ENCODE measurements around the gene DBNDD1. TPM values are rescaled to one million over a fixed set of nuclear protein-coding genes. Genes with fewer than 3 reads are reported as not detected.
"Not testable (repeated sequence)": the region's sequence is repeated elsewhere in the genome, so short reads cannot be mapped to it uniquely, and the experiment has no call there.

The DBNDD1 gene
- under 1 TPM; 0.11 to 0.17 TPM for total RNA-seq

- POLR2A ChIA-PET, result no interaction called here
- CTCF ChIA-PET, result interaction anchor here (1.3 kb wide), 1 partner anchor 8 kb away, joined by 3 read pairs; no protein-coding TSS in a partner anchor
Measured at GRCh38 chr16:90018652-90019542, at the start of gene DBNDD1. TSS of gene DBNDD1 (minus strand) at chr16:90019456. CDS start at chr16:90019341, 115 bp downstream.

GRCh38 chr16:90061437-90061836 is 42.2 kb upstream of the DBNDD1 start:
- CTCF ChIA-PET, result no interaction called here
- POLR2A ChIA-PET, result no interaction called here

- POLR2A ChIA-PET, result no interaction called here
Measured at GRCh38 chr16:90057738-90058173, 38.5 kb upstream of the DBNDD1 start.

GRCh38 chr16:90056521-90056920 is 37.3 kb upstream of the DBNDD1 start:
- CTCF ChIA-PET, POLR2A ChIA-PET: not testable (repeated sequence)

More at GRCh38 chr16:90057738-90058173, 38.5 kb upstream of the DBNDD1 start:
- CTCF ChIA-PET, result no interaction called here

- CTCF ChIA-PET, result interaction anchor here (1.4 kb wide), 1 partner anchor 26 kb away, joined by 7 read pairs; no protein-coding TSS in a partner anchor
- POLR2A ChIA-PET, result interaction anchor here (0.5 kb wide), 1 partner anchor 33 kb away, joined by 3 read pairs; no protein-coding TSS in a partner anchor
Measured at GRCh38 chr16:90055371-90055770, 36.1 kb upstream of the DBNDD1 start.

- POLR2A ChIA-PET, result no interaction called here
- CTCF ChIA-PET, result interaction anchor here (1.4 kb wide), 1 partner anchor 27 kb away, joined by 7 read pairs; no protein-coding TSS in a partner anchor
Measured at GRCh38 chr16:90054554-90054953, 35.3 kb upstream of the DBNDD1 start.

- ChIA-PET CTCF (no interaction called here), POLR2A (no interaction called here)
Measured at GRCh38 chr16:90053902-90054500, 34.7 kb upstream of the DBNDD1 start.

- CTCF ChIA-PET, result interaction anchor here (1.1 kb wide), 1 partner anchor 13 kb away, joined by 3 read pairs; no protein-coding TSS in a partner anchor
- POLR2A ChIA-PET, result no interaction called here
Measured at GRCh38 chr16:90050969-90051368, 31.7 kb upstream of the DBNDD1 start.

- CTCF ChIA-PET, result no interaction called here
Measured at GRCh38 chr16:90048737-90049330, 29.6 kb upstream of the DBNDD1 start.

GRCh38 chr16:90048347-90048722 is 29.1 kb upstream of the DBNDD1 start:
- CTCF ChIA-PET, result no interaction called here

More at GRCh38 chr16:90048737-90049330, 29.6 kb upstream of the DBNDD1 start:
- POLR2A ChIA-PET, result no interaction called here

GRCh38 chr16:90047714-90048346 is 28.6 kb upstream of the DBNDD1 start:
- POLR2A ChIA-PET, result no interaction called here
- CTCF ChIA-PET, result no interaction called here

More at GRCh38 chr16:90048347-90048722, 29.1 kb upstream of the DBNDD1 start:
- POLR2A ChIA-PET, result no interaction called here

GRCh38 chr16:90046971-90047713 is 27.9 kb upstream of the DBNDD1 start:
- ChIA-PET CTCF (no interaction called here), POLR2A (no interaction called here)

GRCh38 chr16:90046122-90046970 is 27.1 kb upstream of the DBNDD1 start:
- POLR2A ChIA-PET, result no interaction called here
- CTCF ChIA-PET, result no interaction called here

GRCh38 chr16:90044111-90044551 is 24.9 kb upstream of the DBNDD1 start:
- POLR2A ChIA-PET, result no interaction called here
- CTCF ChIA-PET, result no interaction called here

GRCh38 chr16:90043526-90043925 is 24.3 kb upstream of the DBNDD1 start:
- CTCF ChIA-PET, result no interaction called here
- POLR2A ChIA-PET, result no interaction called here

- POLR2A ChIA-PET, result no interaction called here
- CTCF ChIA-PET, result no interaction called here
Measured at GRCh38 chr16:90042946-90043514, 23.8 kb upstream of the DBNDD1 start.

- ChIA-PET CTCF (no interaction called here), POLR2A (no interaction called here)
Measured at GRCh38 chr16:90041896-90042473, 22.7 kb upstream of the DBNDD1 start.
